PC-3 (cell line): ENCODE data around the gene RAET1L. TPM values are rescaled to one million over a fixed set of nuclear protein-coding genes. Genes with fewer than 3 reads are reported as not detected.

ENCODE experiments used
- ATAC-seq: fragments of 200-7000 bp; cut with Tn5 transposase; 2 replicates; pipeline ENCODE4 v1.9.1; 2020; ENCODE audit warnings: mild to moderate bottlenecking, moderate library complexity
- BruUV-seq: library from RNA; stranded (reverse); fragments of 400-500 nt; replicated peaks from 2 replicates; lab custom pipeline; 2021; lab: Mats Ljungman, UMichigan
- CTCF ChIA-PET: fragments of 300-600 bp; sonication (Branson Sonifier 250); formaldehyde crosslinking; loops from one replicate; lab custom pipeline; 2022; ENCODE audit warnings: antibody characterized with exemption; lab: Charles Lee
- POLR2A ChIA-PET: fragments of 300-600 bp; sonication (Branson Sonifier 250); formaldehyde crosslinking; loops from one replicate; lab custom pipeline; 2022; ENCODE audit warnings: antibody characterized with exemption; ENCODE audit not compliant: unreplicated experiment; lab: Charles Lee
- DNase-seq: peaks from one replicate; pipeline ENCODE4 v3.0.0-alpha.2; 2015
- H2AFZ ChIP-seq: fragments of 300-600 bp; sonication (generic); 2 replicates; pipeline ENCODE4 v1.6.0; 2016; ENCODE audit warnings: antibody characterized with exemption, low read length
- H3F3A ChIP-seq: fragments of 300-600 bp; sonication (generic); one replicate; pipeline ENCODE4 v1.6.0; 2017; ENCODE audit warnings: antibody characterized with exemption, low read length, control low read depth, mild to moderate bottlenecking; ENCODE audit not compliant: unreplicated experiment
- H3K27ac ChIP-seq: fragments of 300-600 bp; sonication (generic); 2 replicates; pipeline ENCODE4 v1.5.1; 2016; ENCODE audit warnings: mild to moderate bottlenecking, low read length
- H3K27me3 ChIP-seq: fragments of 300-600 bp; sonication (generic); 2 replicates; pipeline ENCODE4 v1.6.1; 2016; ENCODE audit warnings: low read length, mixed read lengths
- H3K36me3 ChIP-seq: fragments of 300-600 bp; sonication (generic); 2 replicates; pipeline ENCODE4 v1.6.1; 2016; ENCODE audit warnings: low read depth, mixed run types, low read length, mixed read lengths
- H3K4me1 ChIP-seq: fragments of 300-600 bp; sonication (generic); 2 replicates; pipeline ENCODE4 v1.5.1; 2016; ENCODE audit warnings: low read length; ENCODE audit not compliant: insufficient read depth
- H3K4me2 ChIP-seq: fragments of 300-600 bp; sonication (generic); 2 replicates; pipeline ENCODE4 v1.6.0; 2016; ENCODE audit warnings: low read length
- H3K4me3 ChIP-seq: fragments of 300-600 bp; sonication (generic); 2 replicates; pipeline ENCODE4 v1.5.1; 2016; ENCODE audit warnings: mild to moderate bottlenecking, low read length, mixed read lengths
- H3K79me2 ChIP-seq: fragments of 300-600 bp; sonication (generic); 2 replicates; pipeline ENCODE4 v1.6.1; 2017; ENCODE audit warnings: low read length, mixed read lengths
- H3K9ac ChIP-seq: fragments of 300-600 bp; sonication (generic); 2 replicates; pipeline ENCODE4 v1.6.0; 2016; ENCODE audit warnings: mild to moderate bottlenecking, low read length
- H3K9me2 ChIP-seq: fragments of 300-600 bp; sonication (generic); replicated peaks from 2 replicates; pipeline ENCODE4 v1.6.1; 2016; ENCODE audit warnings: mixed run types, low read length, mixed read lengths
- H3K9me3 ChIP-seq: fragments of 300-600 bp; sonication (generic); 2 replicates; pipeline ENCODE4 v1.6.1; 2016; ENCODE audit warnings: low read length, mixed read lengths
- H4K20me1 ChIP-seq: fragments of 300-600 bp; sonication (generic); 2 replicates; pipeline ENCODE4 v1.6.1; 2016; ENCODE audit warnings: low read length, mixed read lengths
- EZH2 ChIP-seq: fragments of 300-600 bp; sonication (generic); IDR thresholded peaks from one replicate; pipeline ENCODE4 v1.6.1; 2017; ENCODE audit warnings: antibody characterized with exemption, mild to moderate bottlenecking, low read length; ENCODE audit not compliant: unreplicated experiment
- EZH2phosphoT487 ChIP-seq: fragments of 300-600 bp; sonication (generic); IDR thresholded peaks from 2 replicates; pipeline ENCODE4 v1.6.1; 2018; ENCODE audit warnings: mild to moderate bottlenecking, antibody characterized with exemption, low read length, borderline replicate concordance
- intact Hi-C: fragments of 100-400 bp; cut with micrococcal nuclease; formaldehyde crosslinking; loops from 2 replicates; pipeline ENCODE4 v1.9.0; 2023
- total RNA-seq: library from RNA; depleted of rRNA; stranded (reverse); fragments of >200 nt; gene quantifications from 2 replicates; pipeline ENCODE4 v1.2.3, GENCODE V29; 2014
- TF ChIP-seq, protein P1 (sequence below): fragments of 300-600 bp; sonication (generic); conservative IDR thresholded peaks from 2 replicates; pipeline ENCODE4 v1.5.1; 2017; ENCODE audit warnings: antibody characterized with exemption, low read depth, mild to moderate bottlenecking, low read length

RAET1L gene
- total RNA-seq, 1 experiment from 2014 or later, result 3.6 TPM

DNA sequence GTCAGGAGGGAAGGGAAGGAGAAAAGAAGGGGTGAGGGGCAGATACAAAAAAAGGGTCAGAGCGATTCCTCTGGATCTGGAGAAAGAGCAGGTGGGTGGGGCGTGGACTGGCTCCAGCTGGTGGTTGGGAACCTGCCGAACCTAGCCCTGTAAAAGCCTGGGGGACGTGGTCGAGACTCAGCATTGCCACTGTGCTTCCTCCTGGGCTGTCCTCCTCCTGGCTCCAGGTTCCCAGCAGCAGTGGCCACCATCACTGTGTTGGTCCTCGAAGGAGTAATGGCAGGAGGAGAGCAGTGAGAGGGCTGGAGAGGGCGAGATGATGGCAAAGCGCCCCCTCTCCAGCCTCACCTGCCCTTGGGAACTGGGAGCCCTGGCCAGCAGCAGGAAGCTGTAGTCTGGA, 3.5 kb upstream of the RAET1L start:
- H3K9ac ChIP-seq, result no peak overlapping the region
- no peaks in the 10 kb centered on the region for H3K27me3 ChIP-seq
- H3K9me3 ChIP-seq, result no peaks in the 10 kb centered on the region
- no peak overlapping the region for H3K4me2 ChIP-seq
- H3K79me2 ChIP-seq, result no peaks in the 10 kb centered on the region
- ChIA-PET POLR2A (no interaction called here), CTCF (no interaction called here)
- peaks cover 17% of the 10 kb centered on the region; the same call in 1 of the 2 replicates for H3K4me1 ChIP-seq
- no peaks in the 10 kb centered on the region for H4K20me1 ChIP-seq
- H3K36me3 ChIP-seq, result no peaks in the 10 kb centered on the region
- no peaks in the 10 kb centered on the region for H3K9me2 ChIP-seq
- no peak overlapping the region for H3K27ac ChIP-seq
- no peaks in the 10 kb centered on the region for H3F3A ChIP-seq
- no TSS peak for BruUV-seq
- TF ChIP-seq EZH2phosphoT487 (no peak), EZH2 (no peak)
- TF ChIP-seq, protein P1, sequence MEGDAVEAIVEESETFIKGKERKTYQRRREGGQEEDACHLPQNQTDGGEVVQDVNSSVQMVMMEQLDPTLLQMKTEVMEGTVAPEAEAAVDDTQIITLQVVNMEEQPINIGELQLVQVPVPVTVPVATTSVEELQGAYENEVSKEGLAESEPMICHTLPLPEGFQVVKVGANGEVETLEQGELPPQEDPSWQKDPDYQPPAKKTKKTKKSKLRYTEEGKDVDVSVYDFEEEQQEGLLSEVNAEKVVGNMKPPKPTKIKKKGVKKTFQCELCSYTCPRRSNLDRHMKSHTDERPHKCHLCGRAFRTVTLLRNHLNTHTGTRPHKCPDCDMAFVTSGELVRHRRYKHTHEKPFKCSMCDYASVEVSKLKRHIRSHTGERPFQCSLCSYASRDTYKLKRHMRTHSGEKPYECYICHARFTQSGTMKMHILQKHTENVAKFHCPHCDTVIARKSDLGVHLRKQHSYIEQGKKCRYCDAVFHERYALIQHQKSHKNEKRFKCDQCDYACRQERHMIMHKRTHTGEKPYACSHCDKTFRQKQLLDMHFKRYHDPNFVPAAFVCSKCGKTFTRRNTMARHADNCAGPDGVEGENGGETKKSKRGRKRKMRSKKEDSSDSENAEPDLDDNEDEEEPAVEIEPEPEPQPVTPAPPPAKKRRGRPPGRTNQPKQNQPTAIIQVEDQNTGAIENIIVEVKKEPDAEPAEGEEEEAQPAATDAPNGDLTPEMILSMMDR, result no peak
- DNase-seq, result no peak
- no peak overlapping the region for H2AFZ ChIP-seq
- intact Hi-C loops, result no loop called here
- ATAC-seq, result no peak
- no peak overlapping the region for H3K4me3 ChIP-seq

DNA sequence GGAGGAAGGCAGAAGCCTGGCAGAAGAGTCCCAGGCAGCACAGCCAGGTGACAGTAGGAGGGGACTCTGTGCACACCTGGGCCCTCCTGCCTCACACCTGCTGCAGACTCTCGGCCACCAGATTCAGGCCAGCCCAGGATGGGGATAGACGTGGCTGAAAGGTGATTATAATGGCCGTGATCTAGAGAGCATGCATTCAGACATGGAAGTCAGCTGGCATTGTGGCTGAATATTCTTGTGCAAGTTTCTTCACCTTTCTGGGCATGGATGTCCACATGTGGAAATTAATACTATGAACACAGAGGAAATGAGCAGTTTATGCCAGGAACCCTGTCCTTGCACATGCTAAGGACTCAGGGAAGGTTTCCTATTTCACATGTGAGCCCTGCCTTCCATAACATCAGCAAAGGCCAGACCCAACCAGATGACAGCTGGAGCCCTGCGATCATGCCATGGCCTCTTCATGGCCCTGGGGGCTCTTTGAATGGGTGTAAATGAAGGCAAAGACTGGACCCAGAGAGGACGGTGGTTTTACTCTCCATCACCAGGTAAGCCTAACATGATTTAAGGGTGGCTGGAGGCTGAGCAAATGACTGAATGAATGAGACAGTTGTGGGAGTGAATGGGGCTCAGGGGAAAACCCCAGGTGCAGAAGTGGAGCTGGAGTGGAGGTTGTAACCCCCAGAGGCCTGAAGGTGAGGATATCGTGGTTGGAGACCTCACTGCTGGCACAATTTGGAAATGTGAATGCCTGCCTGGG, 2.7 kb upstream of the RAET1L start:
- H3K9me3 ChIP-seq, result no peaks in the 10 kb centered on the region
- no peaks in the 10 kb centered on the region for H4K20me1 ChIP-seq
- H3K4me3 ChIP-seq, result no peak overlapping the region
- H3K9me2 ChIP-seq, result no peaks in the 10 kb centered on the region
- H3K27ac ChIP-seq, result no peak overlapping the region
- intact Hi-C loops, result loop anchor here (2.0 kb wide), 1 partner anchor 41 kb away; the partner anchor contains the start of gene ULBP3
- BruUV-seq, result no TSS peak
- H3K27me3 ChIP-seq, result no peaks in the 10 kb centered on the region
- H3K4me1 ChIP-seq, result peaks cover 17% of the 10 kb centered on the region; the same call in 1 of the 2 replicates
- TF ChIP-seq EZH2phosphoT487, result no peak
- TF ChIP-seq EZH2, result no peak
- TF ChIP-seq, protein P1, result no peak
- H3K36me3 ChIP-seq, result no peaks in the 10 kb centered on the region
- no peak for DNase-seq
- POLR2A ChIA-PET, result no interaction called here
- H3F3A ChIP-seq, result no peaks in the 10 kb centered on the region
- no peak overlapping the region for H3K4me2 ChIP-seq
- H3K79me2 ChIP-seq, result no peaks in the 10 kb centered on the region
- no peak overlapping the region for H3K9ac ChIP-seq
- CTCF ChIA-PET, result no interaction called here
- no peak overlapping the region for H2AFZ ChIP-seq
- no peak for ATAC-seq
